PC-9 (cell line): Measurements from ENCODE around the gene PCDHGB7.

Experiments
- CTCF ChIP-seq: fragments of 200-600 bp; sonication (generic); conservative IDR thresholded peaks from 2 replicates; pipeline ENCODE4 v1.6.1; 2017; ENCODE audit warnings: mixed run types, antibody characterized with exemption, mild to moderate bottlenecking, moderate library complexity
- EZH2 ChIP-seq: fragments of 200-600 bp; sonication (generic); IDR thresholded peaks from 2 replicates; pipeline ENCODE4 v1.8.0; 2017; ENCODE audit warnings: antibody characterized with exemption, low read depth

GRCh38 chr5:141413540-141414069, 3.9 kb upstream of the PCDHGB7 start:
- TF ChIP-seq CTCF (no peak), EZH2 (no peak)
